HG02642 (cell line): ENCODE measurements around the gene SPI1.

Experiments
- ATAC-seq: cut with Tn5 transposase; IDR thresholded peaks from one replicate; pipeline ENCODE4 v1.9.1; 2021; ENCODE audit warnings: mild to moderate bottlenecking; ENCODE audit not compliant: unreplicated experiment, poor library complexity

The SPI1 gene

DNA sequence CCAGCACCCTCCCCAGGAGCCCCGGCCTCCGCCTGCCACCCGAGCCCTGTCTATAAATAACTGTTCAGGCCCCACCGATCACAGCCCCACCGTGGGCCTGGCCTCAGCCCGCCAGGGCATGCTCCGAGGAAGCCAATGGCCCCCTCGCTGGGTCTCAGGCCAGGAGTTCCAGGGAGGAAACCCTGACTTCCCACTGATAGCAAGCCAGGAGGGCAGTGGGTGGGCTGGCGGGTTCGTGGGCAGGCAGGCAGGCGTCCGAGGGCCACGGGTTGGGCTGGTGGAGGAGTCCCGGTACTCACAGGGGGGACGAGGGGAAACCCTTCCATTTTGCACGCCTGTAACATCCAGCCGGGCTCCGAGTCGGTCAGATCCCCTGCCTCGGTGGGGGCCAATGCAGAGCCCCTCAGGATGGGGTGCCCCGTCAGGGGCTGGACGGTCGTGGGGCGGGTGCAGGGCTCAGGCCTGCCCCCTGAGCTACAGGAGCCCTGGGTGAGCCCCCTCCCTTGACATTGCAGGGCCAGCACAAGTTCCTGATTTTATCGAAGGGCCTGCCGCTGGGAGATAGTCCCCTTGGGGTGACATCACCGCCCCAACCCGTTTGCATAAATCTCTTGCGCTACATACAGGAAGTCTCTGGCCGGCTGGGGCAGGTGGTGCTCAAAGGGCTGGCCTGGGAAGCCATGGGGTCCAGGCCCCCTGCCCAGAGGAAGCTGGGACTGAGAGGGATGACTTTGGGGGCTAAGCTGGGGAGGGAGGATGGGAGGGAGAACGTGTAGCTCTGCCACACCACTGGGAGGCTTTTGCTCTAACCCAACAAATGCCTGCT is at the start of gene SPI1:
TSS of gene SPI1 (minus strand) at position 538 of the 826 bp plus-strand sequence. CDS start at position 344, 194 bp downstream.
- peak; percentile 81 for ATAC-seq

DNA sequence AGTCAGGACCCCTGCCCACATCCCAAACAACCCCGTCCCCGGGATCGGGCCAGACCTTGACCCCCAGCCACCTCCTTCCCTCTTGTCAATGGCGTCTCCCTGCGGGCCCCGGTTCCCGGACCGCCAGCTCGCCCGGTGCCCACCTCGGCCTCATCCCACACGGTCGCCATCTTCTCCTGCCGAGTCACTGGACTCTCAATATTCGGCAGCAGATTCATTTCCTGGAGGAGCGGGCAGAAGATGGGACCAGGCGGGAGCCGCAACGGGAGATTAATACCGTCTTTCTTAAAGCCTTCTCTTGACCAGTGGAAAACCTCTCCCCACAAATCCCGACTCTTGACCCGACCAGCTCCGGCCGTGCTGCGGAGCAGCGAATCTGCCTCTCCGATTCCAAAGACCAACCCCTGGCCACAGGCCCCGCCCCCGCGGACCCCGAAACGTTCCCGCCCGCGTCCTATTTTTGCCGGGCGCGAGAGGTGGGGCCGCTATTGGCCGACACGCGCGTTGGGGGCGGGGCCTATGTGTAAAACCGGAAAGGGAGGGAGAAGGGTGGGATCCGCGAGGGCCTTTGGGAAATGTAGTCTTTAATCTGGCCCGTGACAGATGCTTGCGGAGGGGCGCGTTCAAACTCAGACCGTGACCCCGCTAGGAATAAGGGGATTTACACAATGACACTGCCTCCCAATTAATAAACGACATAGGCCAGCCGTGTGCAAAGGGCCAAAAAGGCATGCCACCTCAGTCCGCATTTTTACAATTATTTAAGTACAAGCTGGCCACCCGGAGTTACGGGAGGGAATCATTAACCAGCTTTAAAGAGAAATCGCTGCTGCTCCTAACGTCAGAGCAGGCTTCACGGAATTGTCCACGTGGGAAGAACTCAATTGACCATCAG is 48.0 kb upstream of the SPI1 start, which contains the start of gene PSMC3:
TSS of gene PSMC3 (minus strand) at position 378 of the 895 bp plus-strand sequence. CDS start at position 218, 160 bp downstream.
- ATAC-seq: peak; percentile 91

DNA sequence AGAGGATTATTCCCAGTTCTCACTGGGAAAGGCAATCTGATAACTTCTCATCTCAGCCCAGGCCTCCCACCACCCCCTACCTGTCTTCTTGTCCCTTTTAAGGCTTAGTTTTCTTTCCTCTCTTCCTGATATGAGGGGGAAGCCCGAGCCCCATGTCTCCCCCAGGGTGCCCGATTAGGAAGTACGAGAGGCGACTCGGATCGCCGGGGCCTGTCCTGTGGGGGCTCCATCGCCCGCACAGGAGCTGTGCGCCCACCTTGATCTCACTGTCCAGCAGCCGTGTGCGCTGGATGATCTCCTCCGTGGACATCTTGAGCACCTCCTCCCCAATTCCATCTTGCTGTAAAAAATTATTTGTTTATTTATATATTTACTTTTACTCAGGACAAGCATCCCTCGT is 47.3 kb upstream of the SPI1 start:
- ATAC-seq: no peak

DNA sequence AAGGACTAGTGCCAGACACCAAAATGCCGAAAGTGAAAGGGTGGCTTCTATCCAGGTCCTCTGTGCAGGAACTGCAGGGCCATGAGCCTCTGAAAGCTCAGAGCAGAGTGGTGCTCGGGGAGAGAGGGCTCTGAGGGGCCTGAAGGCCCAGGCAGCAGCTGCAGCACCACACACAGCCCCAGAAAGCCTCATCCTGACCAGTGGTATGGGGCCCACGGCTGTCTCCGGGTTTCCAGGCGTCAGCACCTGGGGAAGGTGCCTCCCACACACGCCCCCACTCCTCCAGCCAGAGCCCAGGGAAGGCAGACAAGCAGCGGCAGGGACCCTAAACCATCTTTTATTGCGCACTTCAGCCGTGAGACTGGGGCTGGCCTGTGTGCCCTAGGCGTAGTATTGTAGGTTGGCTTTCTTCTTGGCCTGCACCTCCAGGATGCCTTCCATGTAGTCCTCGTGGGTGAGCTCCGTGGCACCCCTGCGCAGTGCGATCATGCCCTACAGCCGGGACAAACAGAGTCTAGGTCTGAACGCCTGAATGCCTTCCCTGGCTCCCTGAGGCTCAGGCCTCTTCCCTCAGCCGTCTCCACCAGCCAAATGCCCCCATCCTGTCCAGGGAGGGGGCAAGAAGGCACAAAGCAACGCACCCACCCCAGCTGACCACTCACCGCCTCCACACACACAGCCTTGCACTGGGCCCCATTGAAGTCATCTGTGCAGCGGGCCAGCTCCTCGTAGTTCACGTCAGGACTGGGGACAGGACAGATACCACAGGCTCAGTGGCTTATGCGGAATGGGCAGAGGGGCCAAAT is 40.3 kb upstream of the SPI1 start:
- no peak for ATAC-seq

DNA sequence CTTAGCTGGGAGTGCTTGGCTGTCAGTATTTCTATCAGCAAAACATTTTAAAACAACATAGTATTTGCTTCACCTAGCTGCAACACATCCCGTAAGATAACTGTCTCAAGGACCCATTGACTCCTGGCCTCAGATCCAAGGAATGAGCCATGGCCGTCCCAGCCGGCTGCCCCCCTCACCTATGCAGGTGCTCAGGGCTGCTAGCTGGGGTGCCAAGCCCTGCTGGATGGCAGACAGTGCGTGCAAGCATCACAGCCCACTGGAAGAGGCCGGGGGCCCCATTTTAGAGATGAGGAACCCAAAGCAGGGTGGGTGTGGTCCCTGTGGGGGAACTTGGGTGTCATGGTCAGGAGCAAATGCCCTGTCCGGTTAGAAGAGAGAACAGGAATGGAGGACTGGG is 39.4 kb upstream of the SPI1 start:
- no peak for ATAC-seq

DNA sequence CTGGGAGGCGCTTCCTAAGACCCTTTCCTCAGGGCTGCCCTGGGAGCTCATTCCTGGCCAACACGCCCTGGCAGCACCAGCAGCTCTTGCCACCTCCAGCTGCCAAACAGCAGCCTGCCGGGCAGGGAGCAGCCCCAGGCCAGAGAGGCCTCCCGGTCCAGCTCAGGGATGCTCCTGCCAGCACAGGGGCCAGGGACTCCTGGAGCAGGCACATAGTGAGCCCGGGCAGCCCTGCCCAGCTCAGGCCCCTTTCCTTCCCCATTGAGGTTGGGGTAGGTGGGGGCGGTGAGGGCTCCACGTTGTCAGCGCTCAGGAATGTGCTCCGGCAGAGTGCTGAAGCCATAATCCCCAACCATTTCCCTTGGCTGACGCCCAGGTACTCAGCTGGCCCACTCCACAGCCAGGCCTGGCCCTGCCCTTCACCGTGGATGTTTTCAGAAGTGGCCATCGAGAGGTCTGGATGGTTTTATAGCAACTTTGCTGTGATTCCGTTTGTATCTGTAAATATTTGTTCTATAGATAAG is 37.7 kb upstream of the SPI1 start:
- ATAC-seq: no peak

DNA sequence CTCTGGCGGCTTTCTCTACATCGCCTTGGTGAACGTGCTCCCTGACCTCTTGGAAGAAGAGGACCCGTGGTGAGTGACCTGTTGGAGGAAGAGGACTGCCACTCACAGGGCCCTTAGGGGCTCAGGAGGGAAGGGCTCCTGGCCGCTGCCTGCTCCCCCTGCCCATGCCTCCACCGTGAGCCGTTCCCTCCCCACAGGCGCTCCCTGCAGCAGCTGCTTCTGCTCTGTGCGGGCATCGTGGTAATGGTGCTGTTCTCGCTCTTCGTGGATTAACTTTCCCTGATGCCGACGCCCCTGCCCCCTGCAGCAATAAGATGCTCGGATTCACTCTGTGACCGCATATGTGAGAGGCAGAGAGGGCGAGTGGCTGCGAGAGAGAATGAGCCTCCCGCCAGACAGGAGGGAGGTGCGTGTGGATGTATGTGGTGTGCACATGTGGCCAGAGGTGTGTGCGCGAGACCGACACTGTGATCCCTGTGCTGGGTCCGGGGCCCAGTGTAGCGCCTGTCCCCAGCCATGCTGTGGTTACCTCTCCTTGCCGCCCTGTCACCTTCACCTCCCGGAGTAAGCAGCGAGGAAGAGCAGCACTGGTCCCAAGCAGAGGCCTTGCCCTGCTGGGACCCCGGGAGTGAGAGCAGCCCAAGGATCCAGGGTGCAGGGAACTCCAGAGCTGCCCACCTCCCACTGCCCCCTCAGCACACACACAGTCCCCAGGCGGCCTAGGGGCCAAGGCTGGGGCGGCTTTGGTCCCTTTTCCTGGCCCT is 36.9 kb upstream of the SPI1 start:
- no peak for ATAC-seq

DNA sequence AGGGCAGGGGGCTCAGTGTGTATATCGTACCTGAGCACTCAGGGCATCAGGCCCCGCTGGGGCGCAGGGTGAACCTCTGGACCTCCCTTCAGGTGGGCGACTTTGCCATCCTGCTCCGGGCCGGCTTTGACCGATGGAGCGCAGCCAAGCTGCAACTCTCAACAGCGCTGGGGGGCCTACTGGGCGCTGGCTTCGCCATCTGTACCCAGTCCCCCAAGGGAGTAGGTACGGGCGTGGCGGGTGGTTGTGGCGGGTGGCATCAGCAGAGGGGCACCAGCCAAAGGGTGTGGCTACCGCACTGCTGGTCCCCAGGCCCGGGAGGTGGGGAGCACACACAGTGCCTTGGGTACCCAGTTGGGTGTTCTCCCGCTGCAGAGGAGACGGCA is 36.3 kb upstream of the SPI1 start:
- no peak for ATAC-seq

DNA sequence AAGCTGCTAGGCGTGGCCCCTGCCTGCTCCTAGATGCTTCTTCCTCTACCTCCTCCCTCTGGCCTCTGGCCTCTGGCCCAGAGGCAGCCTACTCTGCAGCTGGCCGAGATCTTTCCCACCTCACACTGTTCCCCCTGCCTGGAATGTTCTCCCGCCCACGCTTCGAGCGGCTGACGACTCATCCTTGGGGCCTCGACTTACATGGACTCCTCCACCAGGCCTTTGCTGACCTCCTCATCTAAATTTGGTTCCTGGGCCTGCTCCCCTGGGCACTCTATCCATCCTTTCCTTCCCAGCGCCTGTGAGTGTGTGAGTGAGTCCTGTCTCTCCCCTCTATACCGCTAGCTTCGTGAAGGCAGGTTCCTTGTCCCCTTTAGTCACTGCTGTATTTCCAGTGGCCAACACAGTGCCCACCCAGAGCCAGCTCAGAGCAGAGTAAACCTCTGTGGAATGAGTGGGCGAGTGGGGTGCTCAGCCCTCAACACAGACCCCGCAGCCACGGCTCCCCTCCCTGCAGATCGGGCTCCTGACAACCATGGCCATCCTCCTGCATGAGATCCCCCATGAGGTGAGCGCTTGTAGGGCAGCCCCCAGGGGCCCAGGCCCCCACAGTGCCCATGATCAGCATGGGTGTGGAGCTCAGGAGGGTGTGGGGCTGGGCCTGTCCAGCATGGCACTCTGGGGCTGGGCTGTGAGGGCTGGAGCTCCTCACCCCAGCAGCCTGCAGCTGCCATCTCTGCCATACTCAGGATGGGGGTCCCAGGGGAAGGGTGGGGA is 35.7 kb upstream of the SPI1 start:
- no peak for ATAC-seq

DNA sequence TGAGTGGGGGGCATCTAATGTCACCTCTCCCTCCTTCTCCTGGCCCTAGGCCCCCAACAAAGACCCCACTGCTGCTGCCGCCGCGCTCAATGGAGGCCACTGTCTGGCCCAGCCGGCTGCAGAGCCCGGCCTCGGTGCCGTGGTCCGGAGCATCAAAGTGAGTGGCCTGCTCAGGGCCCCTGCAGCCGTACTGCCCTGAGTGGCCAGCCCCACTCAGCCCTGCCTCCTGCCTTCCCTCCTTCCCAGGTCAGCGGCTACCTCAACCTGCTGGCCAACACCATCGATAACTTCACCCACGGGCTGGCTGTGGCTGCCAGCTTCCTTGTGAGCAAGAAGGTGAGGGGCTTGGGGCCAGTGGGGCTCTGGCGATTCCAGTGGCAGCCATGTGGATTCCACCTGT is 35.0 kb upstream of the SPI1 start:
- no peak for ATAC-seq

DNA sequence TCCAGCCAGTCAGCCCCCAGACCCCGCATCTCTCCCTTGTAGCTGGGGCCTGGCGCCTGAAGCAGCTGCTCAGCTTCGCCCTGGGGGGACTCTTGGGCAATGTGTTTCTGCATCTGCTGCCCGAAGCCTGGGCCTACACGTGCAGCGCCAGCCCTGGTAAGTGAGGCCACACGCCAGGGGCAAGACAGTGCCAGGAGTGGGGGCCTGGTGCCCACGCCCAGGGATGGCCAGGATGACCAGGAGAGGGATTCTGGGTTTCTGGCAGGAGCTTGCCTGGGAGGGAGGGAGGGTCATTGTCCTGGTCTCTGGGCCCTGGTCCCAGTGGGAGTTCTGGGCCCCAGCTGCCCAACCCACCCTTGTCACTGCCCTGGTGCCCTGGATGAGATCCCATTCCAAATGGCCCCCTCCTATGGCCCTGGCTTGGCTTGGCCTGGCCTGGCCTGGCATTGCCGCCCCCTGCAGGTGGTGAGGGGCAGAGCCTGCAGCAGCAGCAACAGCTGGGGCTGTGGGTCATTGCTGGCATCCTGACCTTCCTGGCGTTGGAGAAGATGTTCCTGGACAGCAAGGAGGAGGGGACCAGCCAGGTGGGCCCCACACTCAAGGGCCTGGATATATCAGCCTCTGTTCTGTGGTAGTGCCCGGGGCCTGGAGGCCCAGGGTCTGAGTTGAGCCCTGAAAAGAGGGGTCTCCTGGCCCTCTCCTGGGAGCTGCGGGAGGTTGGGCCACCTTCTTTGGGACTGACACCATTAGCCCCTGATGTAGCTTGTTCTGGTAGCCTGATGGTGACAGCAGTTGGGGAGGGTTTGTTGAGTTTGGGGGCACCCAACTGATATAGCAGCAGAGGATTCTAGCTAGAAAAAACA is 33.8 kb upstream of the SPI1 start:
- ATAC-seq: no peak

DNA sequence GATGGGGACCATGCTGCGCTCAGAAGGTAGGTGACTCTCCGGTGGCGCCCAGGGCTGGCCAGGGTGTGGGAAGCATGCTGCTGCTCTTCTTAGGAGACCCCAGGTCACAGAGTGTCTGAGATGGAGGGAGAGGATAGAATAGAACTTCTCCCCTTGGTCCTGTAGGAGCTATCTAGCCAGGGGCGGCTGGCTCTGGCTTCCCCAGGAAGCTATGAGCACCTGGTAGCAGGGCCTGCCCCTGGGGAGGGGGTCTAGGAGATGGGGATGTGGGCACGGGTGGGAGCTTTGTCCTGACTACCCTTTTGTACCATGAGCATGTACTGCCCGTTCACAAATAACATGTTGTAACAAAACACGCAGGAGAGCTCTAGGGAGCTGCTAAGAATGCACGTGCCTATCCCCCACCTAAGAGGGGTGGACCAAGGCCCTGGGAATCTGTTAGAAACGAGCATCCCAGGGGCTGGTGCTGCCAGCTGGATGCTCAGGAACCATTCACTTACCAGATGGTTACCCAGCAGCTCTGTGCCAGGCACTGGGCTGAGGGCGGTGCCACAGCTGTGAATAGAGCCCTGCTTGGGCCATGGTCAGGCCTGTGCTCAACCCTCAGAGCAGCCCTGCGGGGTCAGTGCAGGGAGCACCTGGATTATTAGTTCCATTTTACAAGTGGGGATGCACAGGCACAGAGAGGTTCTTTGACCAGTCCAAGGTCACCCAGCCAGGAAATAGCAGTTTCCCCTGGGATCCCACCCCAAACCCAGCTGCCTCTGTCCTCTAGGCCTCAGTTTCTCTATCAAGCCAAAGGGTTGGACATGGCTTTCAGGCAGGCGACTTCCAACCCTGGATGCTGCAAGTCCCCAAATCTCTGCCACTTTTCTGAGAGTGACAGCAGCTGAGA is 32.3 kb upstream of the SPI1 start:
- ATAC-seq: no peak

DNA sequence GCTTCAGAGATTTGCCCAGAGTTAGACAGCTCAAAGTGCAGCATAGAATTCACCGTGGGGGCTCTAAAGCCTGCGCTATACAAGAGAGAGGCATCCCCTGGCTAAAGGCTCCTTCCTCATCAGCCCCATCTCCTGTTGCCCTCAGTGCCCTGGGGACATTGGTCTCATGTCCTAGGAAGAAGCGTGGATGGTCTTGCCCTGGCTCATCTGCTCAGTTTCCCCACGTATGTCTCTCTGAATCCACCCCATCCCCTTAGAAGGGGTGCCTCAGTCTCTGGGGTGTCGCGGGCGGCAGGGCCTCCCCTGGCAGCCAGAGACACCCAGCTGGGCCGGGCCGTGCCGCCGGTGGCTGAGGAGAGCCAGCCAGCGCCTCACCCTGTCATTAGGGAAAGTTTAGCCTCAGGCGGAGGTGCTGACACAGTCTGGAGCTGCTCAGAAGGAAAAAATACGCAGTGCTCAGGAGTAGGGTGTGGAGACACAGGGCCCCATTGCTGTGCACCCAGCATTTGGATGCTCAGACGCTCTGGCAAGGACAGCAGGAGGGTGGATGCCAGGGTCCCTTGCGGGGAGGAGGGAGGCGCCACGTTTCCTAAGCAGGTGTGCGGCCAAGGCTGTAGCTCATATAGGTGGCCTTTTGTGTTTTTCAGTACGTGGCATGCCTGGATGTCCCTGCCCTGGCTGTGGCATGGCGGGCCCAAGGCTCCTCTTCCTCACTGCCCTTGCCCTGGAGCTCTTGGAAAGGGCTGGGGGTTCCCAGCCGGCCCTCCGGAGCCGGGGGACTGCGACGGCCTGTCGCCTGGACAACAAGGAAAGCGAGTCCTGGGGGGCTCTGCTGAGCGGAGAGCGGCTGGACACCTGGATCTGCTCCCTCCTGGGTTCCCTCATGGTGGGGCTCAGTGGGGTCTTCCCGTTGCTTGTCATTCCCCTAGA is 31.4 kb upstream of the SPI1 start:
- no peak for ATAC-seq

DNA sequence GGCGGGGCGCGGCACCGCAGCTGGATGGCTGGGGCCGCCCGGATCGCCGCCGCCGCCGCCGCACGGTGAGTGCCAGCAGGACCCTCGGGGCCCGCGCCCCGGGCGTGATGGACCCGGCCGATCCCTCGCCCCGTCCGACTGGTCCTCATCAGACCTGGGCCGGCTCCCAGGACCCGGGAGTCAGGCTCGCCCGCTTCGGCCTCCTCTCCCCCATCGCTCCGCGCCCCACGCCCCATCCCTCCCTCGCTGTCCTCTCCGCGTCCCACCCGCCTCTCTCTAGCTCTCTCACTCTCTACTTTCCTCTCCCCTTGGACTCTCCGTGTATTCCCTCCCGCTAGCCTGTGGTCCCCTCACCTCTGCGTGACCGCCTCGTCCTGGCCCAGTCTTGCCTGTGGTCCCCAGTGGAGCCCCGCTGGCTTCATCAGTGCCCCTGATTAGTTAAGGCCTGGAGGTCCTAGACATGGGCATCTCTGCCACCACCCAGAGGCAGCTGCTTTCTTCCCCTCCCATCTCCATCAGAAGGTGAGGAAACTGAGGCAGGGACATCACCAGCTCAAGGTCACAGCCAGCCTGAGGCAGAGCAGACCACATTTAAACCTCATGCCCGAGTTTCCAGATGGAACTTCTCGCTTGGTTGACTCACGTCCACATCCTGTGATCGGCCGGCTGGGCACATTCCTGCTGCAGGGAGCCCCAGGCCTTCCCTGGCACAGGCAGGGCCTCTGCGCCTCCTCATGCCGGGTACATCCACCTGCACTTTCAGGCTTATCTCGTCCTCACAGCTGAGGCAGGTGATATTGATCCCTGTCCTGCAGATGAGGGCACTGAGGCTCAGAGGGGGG is 30.5 kb upstream of the SPI1 start:
- ATAC-seq: no peak
